Measurements from ENCODE around the gene RTCB.

The RTCB gene

GRCh38 chr22:32338757-32339156, 73.3 kb downstream of the RTCB start:
- DNase-seq, result no peak
